ENCODE data around the gene XAB2. TPM values are rescaled to one million over a fixed set of nuclear protein-coding genes. Genes with fewer than 3 reads are reported as not detected.

XAB2 gene
- total RNA-seq, 2 experiments from 2014 or later, result 118 to 121 TPM

- Histone ChIP-seq H3K4me3 (ENCODE audit: low read length) (no peak overlapping the region), H3K4me1 (ENCODE audit: insufficient read depth, low read length) (no peaks in the 10 kb centered on the region), H3K27ac (ENCODE audit: low read depth in 1 of 2, low read length in 2 of 2) (no peak overlapping the region), H3K36me3 (ENCODE audit: insufficient read depth, low read length) (no peaks in the 10 kb centered on the region), H3K27me3 (ENCODE audit: control insufficient read depth in 1 of 2, insufficient read depth in 2 of 2, low read length in 2 of 2) (no peaks in the 10 kb centered on the region), H3K9me3 (ENCODE audit: control insufficient read depth in 1 of 2, insufficient read depth in 1 of 2, low read length in 2 of 2) (no peaks in the 10 kb centered on the region)
- no peak for DNase-seq
- H3K9me3 Mint-ChIP-seq, result no peaks in the 10 kb centered on the region
- POLR2A ChIA-PET, result interaction anchor here (0.7 kb wide), 1 partner anchor 18 kb away, joined by 3 read pairs; no protein-coding TSS in a partner anchor
- intact Hi-C loops (cut with DNase I, micrococcal nuclease), result no loop called here
- no peaks in the 10 kb centered on the region for H3K4me1 Mint-ChIP-seq (ENCODE audit: low read depth)
- ATAC-seq (ENCODE audit: poor library complexity), result no peak
- no peaks in the 10 kb centered on the region for H3K36me3 Mint-ChIP-seq (ENCODE audit: low read depth)
- no peak overlapping the region for H3K4me3 Mint-ChIP-seq
- H3K27ac Mint-ChIP-seq, result no peak overlapping the region
- no peak for TF ChIP-seq CTCF (IDR thresholded peaks at IDR 0.05)
- H3K27me3 Mint-ChIP-seq, result peaks cover 6% of the 10 kb centered on the region
- CTCF ChIA-PET, result no interaction called here
Observed at GRCh38 chr19:7570761-7571160, 58.6 kb downstream of the XAB2 start.

Small RNAs within 50 kb of the gene (microRNA-seq; reads per million reads assigned to microRNA genes)
- not detected for gene MIR6792 (ENCODE audit: borderline microRNAs expressed, borderline replicate concordance)

Other genes starting within 250 kb of the XAB2 start
- not detected for gene PEX11G, start 140.5 kb downstream of the XAB2 start, total RNA-seq
- 1 to 10 TPM; 5.1 to 5.2 TPM for gene ZNF358, start 113.4 kb downstream of the XAB2 start, total RNA-seq
- 1 to 10 TPM; 7.9 to 8.8 TPM for gene MCOLN1, start 106.9 kb downstream of the XAB2 start, total RNA-seq
- 10 to 100 TPM; 62.0 to 70.9 TPM for gene PNPLA6, start 93.8 kb downstream of the XAB2 start, total RNA-seq
- gene CAMSAP3, start 33.7 kb downstream of the XAB2 start, total RNA-seq, result under 1 TPM; 0.16 to 0.25 TPM
- gene PET100, start 248 bp upstream of the XAB2 start, total RNA-seq, result 100 to 1,000 TPM; 178 to 188 TPM
- 1 to 10 TPM; 1.9 to 2.1 TPM for gene PCP2, start 4.2 kb upstream of the XAB2 start, total RNA-seq
- 100 to 1,000 TPM; 234 to 241 TPM for gene STXBP2, start 7.6 kb upstream of the XAB2 start, total RNA-seq
- gene RETN, start 39.5 kb upstream of the XAB2 start, total RNA-seq, result not detected
- under 1 TPM in 1 of 2 experiments, not detected in 1; 0.38 TPM for gene MCEMP1, start 47.5 kb upstream of the XAB2 start, total RNA-seq
- gene TRAPPC5, start 51.3 kb upstream of the XAB2 start, total RNA-seq, result 10 to 100 TPM; 41.3 to 43.4 TPM
- not detected for gene FCER2, start 72.6 kb upstream of the XAB2 start, total RNA-seq
- not detected for gene CLEC4G, start 102.6 kb upstream of the XAB2 start, total RNA-seq
- not detected for gene CD209, start 118.0 kb upstream of the XAB2 start, total RNA-seq
- not detected for gene CLEC4M, start 133.7 kb upstream of the XAB2 start, total RNA-seq
- gene EVI5L, start 200.7 kb upstream of the XAB2 start, total RNA-seq, result 1 to 10 TPM; 5.2 to 6.0 TPM
- under 1 TPM; 0.25 to 0.30 TPM for gene PRR36, start 244.8 kb upstream of the XAB2 start, total RNA-seq

All from CD4-positive, alpha-beta T cell (primary cell).